Kidney (tissue), 14 donors: ENCODE results near the gene ARMC12. TPM values are rescaled to one million over a fixed set of nuclear protein-coding genes. Genes with fewer than 3 reads are reported as not detected.

Experiments used
- DNase-seq, 5 donors: peaks; one replicate each; pipeline ENCODE4 v3.0.0-alpha.2; 2013 to 2020
- FAIRE-seq: peaks from 2 replicates; lab custom pipeline; 2012; peaks lifted over from hg19 to GRCh38; lab: Jason Lieb, UNC
- H3K27ac ChIP-seq, 2 donors: one replicate each; pipeline ENCODE4 v1.7.0; 2013; ENCODE audit warnings: low read depth in 2 of 2, low read length in 2 of 2, inconsistent platforms in 1 of 2
- H3K27me3 ChIP-seq: one replicate; pipeline ENCODE4 v1.7.1; 2013; ENCODE audit warnings: low read length, inconsistent platforms; ENCODE audit not compliant: control insufficient read depth, insufficient read depth
- H3K36me3 ChIP-seq, 3 donors: one replicate each; pipeline versions ENCODE4 v1.7.0 to v1.7.1; 2013; ENCODE audit warnings: low read length in 3 of 3, control low read depth in 1 of 3, inconsistent platforms in 1 of 3; ENCODE audit not compliant: insufficient read depth in 3 of 3, control insufficient read depth in 2 of 3
- H3K4me1 ChIP-seq, 3 donors: one replicate each; pipeline versions ENCODE4 v1.7.0 to v1.7.1; 2013; ENCODE audit warnings: low read length in 3 of 3, inconsistent platforms in 1 of 3, low read depth in 1 of 3; ENCODE audit not compliant: control insufficient read depth in 2 of 3, insufficient read depth in 2 of 3
- H3K4me3 ChIP-seq, 3 donors: one replicate each; pipeline versions ENCODE4 v1.7.0 to v1.8.1; 2013; ENCODE audit warnings: low read length in 3 of 3, control low read depth in 1 of 3, inconsistent platforms in 1 of 3
- H3K9ac ChIP-seq, 3 donors: one replicate each; pipeline versions ENCODE4 v1.7.0 to v1.7.1; 2013; ENCODE audit warnings: low read length in 3 of 3, control low read depth in 1 of 3, inconsistent platforms in 1 of 3
- H3K9me3 ChIP-seq, 3 donors: one replicate each; pipeline versions ENCODE4 v1.7.0 to v1.7.1; 2013; ENCODE audit warnings: low read length in 3 of 3, control low read depth in 1 of 3, inconsistent platforms in 1 of 3; ENCODE audit not compliant: control insufficient read depth in 2 of 3, insufficient read depth in 1 of 3
- CTCF ChIP-seq: IDR thresholded peaks from 3 replicates; pipeline ENCODE4 v1.5.1; 2012; ENCODE audit warnings: mild to moderate bottlenecking, moderate library complexity, borderline replicate concordance; ENCODE audit not compliant: insufficient read depth; ENCODE audit errors: extremely low read depth
- intact Hi-C: fragments of 100-400 bp; cut with DNase I; formaldehyde crosslinking; loops from one replicate; pipeline ENCODE4 v1.11.1; 2022
- polyA plus RNA-seq: library from polyadenylated mRNA; stranded (reverse); fragments of 350-450 nt; fragmentation: Illumina TruSeq; extraction: RNeasy Lipid Tissue Mini Kit (QIAGEN cat#74804); gene quantifications from one replicate; pipeline ENCODE4 v1.2.3, GENCODE V29; 2014; ENCODE audit warnings: low read depth, low replicate concordance; ENCODE audit not compliant: insufficient read depth
- total RNA-seq: library from RNA; stranded (reverse); fragmentation: NEBNext Ultra II Directional; extraction: Animal tissue kit (Norgen Biotek cat#: 25700); gene quantifications from one replicate; pipeline ENCODE4 v1.2.1, GENCODE V29; 2021
- donor health status: control.
- donor health status: control.
- donor health status: control.
- donor health status: control.
- donor health status: control.
- donor health status: DM: yes; HTN: yes; CAD: no.
- donor health status: Normal renal cell carcinoma (clear cell type).

The ARMC12 gene
- total and polyA plus RNA-seq, 2 donors from 2014 or later: 0.47 to 0.69 TPM

- Histone ChIP-seq H3K9me3 (peaks cover 0 to 3% (median 0%) of the 10 kb centered on the region in 3 donors), H3K27me3 (no peaks in the 10 kb centered on the region), H3K4me1 (no peaks in the 10 kb centered on the region), H3K4me3 (no peak overlapping the region), H3K27ac (no peak overlapping the region), H3K9ac (no peak overlapping the region), H3K36me3 (no peaks in the 10 kb centered on the region)
- intact Hi-C loops: no loop called here
- DNase-seq (no peak), FAIRE-seq (no peak)
- no peak for TF ChIP-seq CTCF
Measured at GRCh38 chr6:35752330-35752729, 15.5 kb downstream of the ARMC12 start.

- Histone ChIP-seq H3K27ac (no peak overlapping the region), H3K4me1 (no peaks in the 10 kb centered on the region), H3K36me3 (no peaks in the 10 kb centered on the region), H3K9ac (no peak overlapping the region), H3K4me3 (no peak overlapping the region), H3K27me3 (no peaks in the 10 kb centered on the region), H3K9me3 (no peaks in the 10 kb centered on the region)
- FAIRE-seq (no peak), DNase-seq (no peak)
- intact Hi-C loops: no loop called here
- peak; percentile 9 for TF ChIP-seq CTCF
Measured at GRCh38 chr6:35754452-35755277, 17.8 kb downstream of the ARMC12 start.

- no peak for DNase-seq
- TF ChIP-seq CTCF: no peak
- Histone ChIP-seq H3K27ac (no peak overlapping the region), H3K9me3 (no peaks in the 10 kb centered on the region), H3K36me3 (no peaks in the 10 kb centered on the region), H3K4me3 (no peak overlapping the region), H3K9ac (no peak overlapping the region), H3K4me1 (no peaks in the 10 kb centered on the region), H3K27me3 (no peaks in the 10 kb centered on the region)
- FAIRE-seq: no peak
- intact Hi-C loops: no loop called here
Measured at GRCh38 chr6:35755278-35755924, 18.6 kb downstream of the ARMC12 start.
